PC-3 (cell line): ENCODE data around the gene AMER3. TPM values are rescaled to one million over a fixed set of nuclear protein-coding genes. Genes with fewer than 3 reads are reported as not detected.
A peak's percentile ranks its signal among the peaks of the same experiment; 100 is the strongest.

Experiments
- ATAC-seq: fragments of 200-7000 bp; cut with Tn5 transposase; 2 replicates; pipeline ENCODE4 v1.9.1; 2020; ENCODE audit warnings: mild to moderate bottlenecking, moderate library complexity
- BruUV-seq: library from RNA; stranded (reverse); fragments of 400-500 nt; replicated peaks from 2 replicates; lab custom pipeline; 2021; lab: Mats Ljungman, UMichigan
- CTCF ChIA-PET: fragments of 300-600 bp; sonication (Branson Sonifier 250); formaldehyde crosslinking; loops from one replicate; lab custom pipeline; 2022; ENCODE audit warnings: antibody characterized with exemption; lab: Charles Lee
- POLR2A ChIA-PET: fragments of 300-600 bp; sonication (Branson Sonifier 250); formaldehyde crosslinking; loops from one replicate; lab custom pipeline; 2022; ENCODE audit warnings: antibody characterized with exemption; ENCODE audit not compliant: unreplicated experiment; lab: Charles Lee
- DNase-seq: peaks from one replicate; pipeline ENCODE4 v3.0.0-alpha.2; 2015
- H2AFZ ChIP-seq: fragments of 300-600 bp; sonication (generic); 2 replicates; pipeline ENCODE4 v1.6.0; 2016; ENCODE audit warnings: antibody characterized with exemption, low read length
- H3F3A ChIP-seq: fragments of 300-600 bp; sonication (generic); one replicate; pipeline ENCODE4 v1.6.0; 2017; ENCODE audit warnings: antibody characterized with exemption, low read length, control low read depth, mild to moderate bottlenecking; ENCODE audit not compliant: unreplicated experiment
- H3K27ac ChIP-seq: fragments of 300-600 bp; sonication (generic); 2 replicates; pipeline ENCODE4 v1.5.1; 2016; ENCODE audit warnings: mild to moderate bottlenecking, low read length
- H3K27me3 ChIP-seq: fragments of 300-600 bp; sonication (generic); 2 replicates; pipeline ENCODE4 v1.6.1; 2016; ENCODE audit warnings: low read length, mixed read lengths
- H3K36me3 ChIP-seq: fragments of 300-600 bp; sonication (generic); 2 replicates; pipeline ENCODE4 v1.6.1; 2016; ENCODE audit warnings: low read depth, mixed run types, low read length, mixed read lengths
- H3K4me1 ChIP-seq: fragments of 300-600 bp; sonication (generic); 2 replicates; pipeline ENCODE4 v1.5.1; 2016; ENCODE audit warnings: low read length; ENCODE audit not compliant: insufficient read depth
- H3K4me2 ChIP-seq: fragments of 300-600 bp; sonication (generic); 2 replicates; pipeline ENCODE4 v1.6.0; 2016; ENCODE audit warnings: low read length
- H3K4me3 ChIP-seq: fragments of 300-600 bp; sonication (generic); 2 replicates; pipeline ENCODE4 v1.5.1; 2016; ENCODE audit warnings: mild to moderate bottlenecking, low read length, mixed read lengths
- H3K79me2 ChIP-seq: fragments of 300-600 bp; sonication (generic); 2 replicates; pipeline ENCODE4 v1.6.1; 2017; ENCODE audit warnings: low read length, mixed read lengths
- H3K9ac ChIP-seq: fragments of 300-600 bp; sonication (generic); 2 replicates; pipeline ENCODE4 v1.6.0; 2016; ENCODE audit warnings: mild to moderate bottlenecking, low read length
- H3K9me2 ChIP-seq: fragments of 300-600 bp; sonication (generic); replicated peaks from 2 replicates; pipeline ENCODE4 v1.6.1; 2016; ENCODE audit warnings: mixed run types, low read length, mixed read lengths
- H3K9me3 ChIP-seq: fragments of 300-600 bp; sonication (generic); 2 replicates; pipeline ENCODE4 v1.6.1; 2016; ENCODE audit warnings: low read length, mixed read lengths
- H4K20me1 ChIP-seq: fragments of 300-600 bp; sonication (generic); 2 replicates; pipeline ENCODE4 v1.6.1; 2016; ENCODE audit warnings: low read length, mixed read lengths
- EZH2 ChIP-seq: fragments of 300-600 bp; sonication (generic); IDR thresholded peaks from one replicate; pipeline ENCODE4 v1.6.1; 2017; ENCODE audit warnings: antibody characterized with exemption, mild to moderate bottlenecking, low read length; ENCODE audit not compliant: unreplicated experiment
- EZH2phosphoT487 ChIP-seq: fragments of 300-600 bp; sonication (generic); IDR thresholded peaks from 2 replicates; pipeline ENCODE4 v1.6.1; 2018; ENCODE audit warnings: mild to moderate bottlenecking, antibody characterized with exemption, low read length, borderline replicate concordance
- intact Hi-C: fragments of 100-400 bp; cut with micrococcal nuclease; formaldehyde crosslinking; loops from 2 replicates; pipeline ENCODE4 v1.9.0; 2023
- total RNA-seq: library from RNA; depleted of rRNA; stranded (reverse); fragments of >200 nt; gene quantifications from 2 replicates; pipeline ENCODE4 v1.2.3, GENCODE V29; 2014
- TF ChIP-seq, protein P1 (sequence below): fragments of 300-600 bp; sonication (generic); conservative IDR thresholded peaks from 2 replicates; pipeline ENCODE4 v1.5.1; 2017; ENCODE audit warnings: antibody characterized with exemption, low read depth, mild to moderate bottlenecking, low read length

The AMER3 gene
- total RNA-seq, 1 experiment from 2014 or later: not detected

- no TSS peak for BruUV-seq
- no peaks in the 10 kb centered on the region for H3K36me3 ChIP-seq
- POLR2A ChIA-PET: no interaction called here
- no peaks in the 10 kb centered on the region for H3K79me2 ChIP-seq
- no peaks in the 10 kb centered on the region for H3K4me1 ChIP-seq
- H3F3A ChIP-seq: no peaks in the 10 kb centered on the region
- no peaks in the 10 kb centered on the region for H4K20me1 ChIP-seq
- H3K27me3 ChIP-seq: peaks cover 42% of the 10 kb centered on the region
- TF ChIP-seq EZH2phosphoT487: no peak
- TF ChIP-seq EZH2: no peak
- TF ChIP-seq, protein P1, sequence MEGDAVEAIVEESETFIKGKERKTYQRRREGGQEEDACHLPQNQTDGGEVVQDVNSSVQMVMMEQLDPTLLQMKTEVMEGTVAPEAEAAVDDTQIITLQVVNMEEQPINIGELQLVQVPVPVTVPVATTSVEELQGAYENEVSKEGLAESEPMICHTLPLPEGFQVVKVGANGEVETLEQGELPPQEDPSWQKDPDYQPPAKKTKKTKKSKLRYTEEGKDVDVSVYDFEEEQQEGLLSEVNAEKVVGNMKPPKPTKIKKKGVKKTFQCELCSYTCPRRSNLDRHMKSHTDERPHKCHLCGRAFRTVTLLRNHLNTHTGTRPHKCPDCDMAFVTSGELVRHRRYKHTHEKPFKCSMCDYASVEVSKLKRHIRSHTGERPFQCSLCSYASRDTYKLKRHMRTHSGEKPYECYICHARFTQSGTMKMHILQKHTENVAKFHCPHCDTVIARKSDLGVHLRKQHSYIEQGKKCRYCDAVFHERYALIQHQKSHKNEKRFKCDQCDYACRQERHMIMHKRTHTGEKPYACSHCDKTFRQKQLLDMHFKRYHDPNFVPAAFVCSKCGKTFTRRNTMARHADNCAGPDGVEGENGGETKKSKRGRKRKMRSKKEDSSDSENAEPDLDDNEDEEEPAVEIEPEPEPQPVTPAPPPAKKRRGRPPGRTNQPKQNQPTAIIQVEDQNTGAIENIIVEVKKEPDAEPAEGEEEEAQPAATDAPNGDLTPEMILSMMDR: peak; percentile 41
- no peak overlapping the region for H3K9ac ChIP-seq
- no peaks in the 10 kb centered on the region for H3K9me3 ChIP-seq
- no peak overlapping the region for H2AFZ ChIP-seq
- H3K27ac ChIP-seq: no peak overlapping the region
- H3K9me2 ChIP-seq: no peaks in the 10 kb centered on the region
- CTCF ChIA-PET: no interaction called here
- DNase-seq: no peak
- ATAC-seq: peak; percentile 37; the same call in 1 of the 2 replicates
- H3K4me3 ChIP-seq: no peak overlapping the region
- H3K4me2 ChIP-seq: no peak overlapping the region
- intact Hi-C loops: no loop called here
Measured at GRCh38 chr2:130768191-130768855, 13.0 kb downstream of the AMER3 start.

- Histone ChIP-seq H2AFZ (no peak overlapping the region), H3K79me2 (no peaks in the 10 kb centered on the region), H3K9me2 (no peaks in the 10 kb centered on the region), H3F3A (no peaks in the 10 kb centered on the region), H3K9me3 (no peaks in the 10 kb centered on the region), H3K4me3 (no peak overlapping the region), H3K27ac (no peak overlapping the region), H3K9ac (no peak overlapping the region), H3K4me1 (no peaks in the 10 kb centered on the region), H3K27me3 (peaks cover 34% of the 10 kb centered on the region), H3K36me3 (no peaks in the 10 kb centered on the region), H4K20me1 (no peaks in the 10 kb centered on the region), H3K4me2 (no peak overlapping the region)
- ATAC-seq (no peak), DNase-seq (no peak)
- POLR2A ChIA-PET: no interaction called here
- intact Hi-C loops: no loop called here
- CTCF ChIA-PET: no interaction called here
- TF ChIP-seq EZH2: no peak
- no peak for TF ChIP-seq EZH2phosphoT487
- TF ChIP-seq, protein P1: no peak
- no TSS peak for BruUV-seq
Measured at GRCh38 chr2:130769343-130769907, 14.1 kb downstream of the AMER3 start.

DNA sequence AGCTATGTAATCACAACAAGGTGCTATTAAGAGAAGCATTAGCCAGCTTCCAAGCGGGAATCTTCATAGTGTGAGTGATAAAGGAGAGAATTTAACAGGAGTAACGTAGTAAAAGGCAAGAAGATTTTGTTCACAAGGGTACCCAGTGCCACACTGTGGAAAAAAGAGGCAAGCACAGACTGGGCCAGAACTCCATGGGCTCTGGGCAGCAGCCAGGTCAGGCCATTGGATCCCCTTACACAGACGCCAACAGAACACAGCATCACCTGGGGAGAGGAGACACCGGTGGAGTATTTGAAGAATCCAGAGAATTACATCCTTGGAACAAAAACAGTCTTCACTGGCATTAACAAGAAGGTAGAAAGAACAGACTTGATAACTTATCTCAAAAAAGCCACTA lies 21.2 kb downstream of the AMER3 start:
- Histone ChIP-seq H3K4me2 (no peak overlapping the region), H3K9ac (no peak overlapping the region)
- CTCF ChIA-PET: interaction anchor here (1.0 kb wide), 1 partner anchor 21 kb away, joined by 3 read pairs; no protein-coding TSS in a partner anchor

More for the DNA sequence above, 21.2 kb downstream of the AMER3 start:
- Histone ChIP-seq H3K4me3 (no peak overlapping the region), H3K79me2 (no peaks in the 10 kb centered on the region), H2AFZ (no peak overlapping the region), H3K36me3 (no peaks in the 10 kb centered on the region), H4K20me1 (no peaks in the 10 kb centered on the region), H3K27ac (no peak overlapping the region), H3F3A (no peaks in the 10 kb centered on the region), H3K9me3 (no peaks in the 10 kb centered on the region), H3K27me3 (peaks cover 11% of the 10 kb centered on the region), H3K4me1 (no peaks in the 10 kb centered on the region), H3K9me2 (no peaks in the 10 kb centered on the region)
- POLR2A ChIA-PET: no interaction called here
- ATAC-seq: peak; percentile 53; the same call in 1 of the 2 replicates
- TF ChIP-seq EZH2 (no peak), EZH2phosphoT487 (no peak)
- TF ChIP-seq, protein P1: peak; percentile 24; the same call in 1 of the 2 replicates
- no TSS peak for BruUV-seq
- intact Hi-C loops: no loop called here
- DNase-seq: no peak
